DMS 273 (cell line): Measurements from ENCODE around the gene RASL10A.

ENCODE experiments used
- DNase-seq: peaks from one replicate; lab custom pipeline; 2025; ENCODE audit not compliant: unreplicated experiment; lab: John Stamatoyannopoulos, UW

RASL10A gene

DNA sequence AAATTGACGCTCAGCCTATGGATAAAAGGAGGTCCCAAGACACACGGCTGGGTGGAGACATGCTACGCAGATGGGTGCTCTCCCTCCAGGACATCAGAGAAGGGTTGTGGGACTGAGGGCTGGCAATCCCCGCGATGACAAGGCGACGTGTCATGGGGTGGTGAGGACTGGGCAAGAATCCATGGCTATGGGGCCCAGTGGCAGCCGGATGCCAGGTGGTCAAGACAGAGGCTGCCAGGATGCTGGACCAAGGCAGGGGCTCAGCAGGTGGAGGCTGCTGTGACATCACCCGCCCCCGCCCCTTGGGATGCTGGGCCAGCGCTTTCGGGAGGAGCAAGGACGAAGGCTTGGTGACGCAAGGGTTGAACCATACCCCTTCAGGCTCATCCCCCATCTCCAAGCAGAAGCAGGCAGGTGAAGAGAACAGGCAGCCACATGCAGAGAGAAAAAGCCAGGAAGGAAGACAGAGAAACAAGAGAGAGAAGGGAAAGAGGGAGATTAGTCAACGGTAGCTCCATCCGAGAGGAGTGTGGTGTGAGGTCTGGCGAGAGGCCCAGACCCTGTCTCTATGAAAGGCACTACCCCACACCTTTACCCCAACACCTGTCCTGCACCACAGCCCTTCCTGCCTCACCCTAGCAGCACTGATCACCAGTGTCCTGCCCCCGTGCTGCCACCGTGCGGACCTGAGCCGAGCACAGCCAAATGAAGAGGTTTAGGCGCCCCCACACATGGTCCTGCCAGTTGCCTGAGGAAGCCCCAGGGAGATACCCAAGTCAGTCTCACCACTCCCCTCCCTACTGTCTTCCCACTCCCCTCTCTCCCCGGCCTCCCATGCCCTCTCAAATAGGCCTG lies 24.1 kb upstream of the RASL10A start:
- no peak for DNase-seq

DNA sequence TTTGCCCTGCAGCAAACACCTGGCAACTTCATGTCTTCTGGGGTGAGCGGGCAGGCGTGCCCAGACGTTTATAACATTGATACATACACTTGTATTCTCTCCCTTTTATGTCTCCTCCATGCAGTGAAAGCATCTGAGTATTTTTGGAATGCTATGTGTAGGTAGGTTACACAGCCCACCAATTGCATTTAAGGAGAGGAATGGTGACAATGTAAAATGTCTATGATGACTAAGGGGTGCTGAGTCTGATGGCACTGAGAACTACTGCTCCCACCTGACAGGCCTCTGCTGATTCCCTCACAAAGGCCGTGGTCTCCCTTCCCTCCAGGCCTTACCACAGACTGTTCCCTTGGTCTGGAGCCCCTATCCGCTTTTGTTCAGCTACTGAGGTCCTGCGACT lies 22.9 kb upstream of the RASL10A start:
- no peak for DNase-seq

DNA sequence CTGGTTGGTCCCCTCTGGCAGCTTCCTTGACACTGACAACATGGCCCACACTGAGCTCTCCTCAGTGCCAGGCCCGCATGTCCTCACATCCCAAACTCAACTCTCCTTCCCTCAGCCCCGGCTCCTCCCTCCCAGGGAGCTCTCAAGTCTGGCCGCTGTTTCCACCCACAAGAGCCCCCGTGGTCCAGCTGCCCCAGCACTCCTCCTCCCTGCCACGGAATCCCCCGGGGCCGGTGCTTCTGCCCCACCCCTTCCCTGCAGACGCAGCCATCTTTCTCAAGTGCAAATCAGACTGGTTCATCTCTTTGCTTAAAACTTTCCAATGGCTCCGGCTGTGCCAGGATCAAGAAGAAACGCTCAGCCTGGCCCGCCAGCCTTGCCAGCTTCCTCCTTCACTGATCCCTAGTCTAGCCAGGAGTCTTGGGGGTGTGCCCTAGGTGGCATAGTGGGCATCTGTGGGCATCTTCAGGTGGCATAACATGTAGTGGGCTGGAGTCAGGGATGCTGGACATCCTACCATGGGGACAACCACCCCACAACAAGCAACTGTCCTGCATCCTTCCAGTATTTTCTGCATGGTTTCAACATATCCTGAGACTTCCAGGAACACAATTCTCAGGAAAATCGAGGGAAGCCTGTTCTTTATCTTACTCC lies 22.3 kb upstream of the RASL10A start:
- DNase-seq, result peak; percentile 16

DNA sequence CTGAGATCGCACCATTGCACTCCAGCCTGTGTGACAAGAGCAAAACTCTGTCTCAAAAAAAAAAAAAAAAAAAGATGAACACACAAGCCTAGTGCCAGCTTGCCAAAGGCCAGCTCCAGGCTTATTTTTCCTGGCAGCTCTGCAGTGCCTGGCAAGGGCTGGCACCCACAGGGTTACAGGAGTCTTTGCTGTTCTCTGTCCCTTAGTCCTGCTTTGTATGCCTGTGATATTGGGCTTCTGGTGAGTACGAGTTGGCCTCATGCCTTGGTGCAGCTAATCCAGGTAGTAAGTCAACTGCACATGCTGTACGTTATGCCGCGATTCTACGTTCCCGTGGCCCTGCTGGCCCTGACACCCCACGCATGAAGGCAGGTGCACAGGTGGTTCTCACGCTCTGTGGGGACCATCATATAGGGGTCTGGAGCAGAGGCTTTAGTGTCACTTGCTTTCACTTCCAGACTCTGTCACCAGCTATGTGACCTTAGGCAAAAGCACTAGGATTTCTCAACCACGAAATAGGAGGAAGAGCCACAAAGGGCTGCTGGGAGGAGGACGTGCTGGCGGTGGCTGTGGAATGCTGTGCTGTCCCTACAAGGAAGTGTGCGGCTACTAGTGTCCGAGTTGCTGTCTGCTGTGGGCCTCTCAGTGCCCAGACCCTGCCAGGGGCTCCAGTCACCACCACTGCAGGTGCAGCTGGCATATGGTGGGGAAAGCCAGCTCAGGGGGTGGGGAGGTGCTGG lies 21.4 kb upstream of the RASL10A start:
- no peak for DNase-seq

DNA sequence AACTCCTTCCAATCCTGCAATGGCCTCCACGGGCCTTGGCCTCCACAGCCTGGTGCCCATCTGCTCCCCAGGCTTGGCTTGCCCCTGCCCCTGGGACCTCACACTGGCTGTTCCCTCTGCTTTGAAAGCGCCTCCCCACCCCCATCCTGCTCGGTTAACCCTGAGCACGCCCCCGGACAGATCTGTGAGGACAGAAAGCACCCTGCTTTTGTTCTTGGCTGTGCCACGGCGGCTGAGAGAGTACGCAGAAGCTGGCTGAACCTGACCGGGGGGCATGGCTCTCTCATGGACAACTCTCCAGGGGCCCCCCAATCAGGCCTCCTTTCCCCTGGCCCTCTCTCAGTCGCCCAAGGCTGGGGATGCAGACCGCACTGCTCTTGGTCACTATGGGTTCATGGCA lies 20.2 kb upstream of the RASL10A start:
- no peak for DNase-seq

DNA sequence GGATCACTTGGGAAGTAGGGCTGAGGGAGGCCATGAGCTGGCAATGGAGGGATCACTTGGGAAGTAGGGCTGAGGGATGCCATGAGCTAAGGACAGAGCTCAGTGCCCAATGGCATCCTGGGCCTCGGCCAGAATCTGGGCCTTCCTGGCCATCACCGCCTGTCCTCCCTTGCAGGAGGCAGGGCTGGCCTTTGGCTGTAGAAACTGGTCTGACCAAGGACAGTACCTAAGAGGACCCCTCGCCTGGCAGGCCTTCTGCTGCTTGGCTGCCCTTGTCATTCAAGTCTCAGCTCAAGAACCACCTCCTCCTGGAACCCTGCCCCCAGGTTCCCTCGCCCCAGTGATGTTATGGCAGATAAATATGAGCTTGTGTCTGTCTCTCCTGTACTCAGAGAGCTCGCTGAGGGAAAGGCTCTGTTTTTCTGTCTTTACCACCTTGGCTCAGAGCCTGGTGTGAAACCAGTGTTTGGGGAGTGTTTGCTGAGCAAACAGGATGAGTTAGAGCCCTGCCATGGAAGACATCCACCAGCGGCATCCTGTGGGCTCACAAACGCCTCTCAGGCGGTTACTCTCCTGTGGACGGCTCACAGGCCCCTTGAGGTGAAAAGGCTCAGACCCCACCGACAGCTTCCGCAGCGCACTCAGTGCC lies 19.3 kb upstream of the RASL10A start:
- DNase-seq, result peak; percentile 8

DNA sequence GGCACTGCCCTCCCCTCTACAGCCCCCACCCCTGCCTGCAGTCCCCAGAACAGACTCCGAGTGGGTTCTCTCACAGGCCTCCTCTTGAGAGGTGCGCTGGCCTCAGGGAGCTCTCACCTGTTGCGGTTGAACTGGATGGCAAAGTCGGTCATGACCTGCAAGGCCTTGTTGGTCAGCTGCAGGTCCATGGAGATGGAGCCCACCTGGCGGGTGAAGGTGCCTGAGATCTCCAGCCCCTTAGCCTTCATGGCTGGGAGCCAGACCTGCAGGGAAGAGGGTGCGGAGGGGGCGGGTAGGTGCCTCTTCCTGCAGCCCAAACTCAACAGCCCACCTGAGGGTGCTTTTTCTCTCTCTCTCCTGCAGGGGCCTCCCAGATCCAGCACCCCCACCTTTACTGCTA lies 18.7 kb upstream of the RASL10A start:
- DNase-seq, result no peak

DNA sequence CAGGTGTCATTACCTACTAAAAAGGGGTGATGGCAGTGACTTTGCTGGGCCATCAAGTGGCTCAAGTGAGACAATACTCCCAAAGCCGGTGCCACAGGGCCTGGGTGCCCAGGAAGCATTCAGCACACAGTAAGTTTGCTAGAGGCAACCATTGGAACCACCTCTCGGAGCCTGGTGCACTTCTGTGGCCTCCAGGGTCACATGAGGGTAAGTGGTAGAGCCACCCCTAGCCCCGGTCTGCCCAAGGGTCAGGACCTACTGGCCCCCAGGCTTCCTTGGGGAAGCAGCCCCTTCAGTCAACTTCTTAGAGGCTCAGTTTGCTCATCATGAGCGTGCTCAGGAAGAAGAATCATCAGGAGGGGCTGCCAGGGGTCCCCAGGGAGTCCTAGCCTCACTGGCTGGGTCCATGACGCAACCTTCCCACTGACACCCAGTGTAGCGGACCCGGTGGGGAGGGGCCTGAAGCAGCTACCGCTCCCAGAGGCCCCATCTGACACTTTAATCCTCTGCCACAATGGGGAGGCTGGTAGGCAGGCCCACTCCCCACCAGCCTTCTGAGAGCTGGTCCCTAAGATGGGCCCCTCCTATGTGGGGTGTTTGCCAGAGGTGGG lies 17.5 kb upstream of the RASL10A start:
- no peak for DNase-seq

DNA sequence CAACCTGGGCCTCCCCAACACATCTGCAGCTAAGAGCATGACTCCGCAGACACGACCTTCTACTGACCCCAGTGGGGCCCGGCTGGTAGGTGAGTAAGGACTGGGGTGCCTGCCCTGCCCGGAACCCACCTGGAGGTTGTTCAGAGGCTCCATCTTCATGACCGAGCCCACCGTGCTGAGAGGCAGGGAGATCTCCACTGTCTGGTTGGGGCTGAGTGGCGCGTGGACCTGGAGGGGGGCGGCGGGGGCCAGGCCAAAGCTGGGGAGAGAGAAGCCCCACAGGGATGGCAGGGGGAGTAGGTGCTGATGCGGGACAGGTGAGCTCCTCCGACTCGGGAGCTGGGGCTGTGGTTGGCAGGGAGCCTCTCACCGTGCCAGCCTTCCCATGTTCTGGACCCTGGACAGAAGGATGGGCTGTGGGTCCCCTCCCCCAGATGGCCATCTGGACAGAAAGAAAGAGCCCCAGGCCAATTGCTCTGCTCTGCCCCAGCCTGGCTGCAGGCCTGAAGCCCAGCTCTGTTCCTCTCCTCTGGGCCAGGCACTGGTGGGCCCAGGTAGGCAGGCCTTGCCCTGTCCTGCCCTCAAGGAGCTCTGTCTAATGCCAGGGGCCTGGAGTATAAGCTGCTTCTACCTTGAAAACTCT lies 16.3 kb upstream of the RASL10A start:
- peak; percentile 31 for DNase-seq

DNA sequence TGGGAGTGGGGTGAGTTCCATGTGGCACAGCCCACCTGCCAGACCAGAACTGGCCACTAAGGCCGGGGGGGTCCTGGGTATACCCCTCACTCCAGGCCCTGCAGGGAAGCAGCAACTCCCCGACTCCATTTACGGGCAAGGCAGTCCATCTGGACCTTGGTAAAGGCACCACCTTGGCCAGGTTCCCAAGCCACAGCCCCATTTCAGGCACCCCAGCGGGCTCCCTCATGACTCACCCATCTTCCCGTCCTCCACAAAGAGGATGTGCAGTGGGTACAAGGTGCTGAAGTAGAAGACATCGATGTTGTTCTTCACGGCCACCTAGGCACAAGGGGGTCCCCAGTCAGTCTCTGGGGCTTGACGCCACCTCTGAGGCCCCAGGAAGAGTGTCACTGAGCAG lies 15.7 kb upstream of the RASL10A start:
- DNase-seq, result peak; percentile 59

DNA sequence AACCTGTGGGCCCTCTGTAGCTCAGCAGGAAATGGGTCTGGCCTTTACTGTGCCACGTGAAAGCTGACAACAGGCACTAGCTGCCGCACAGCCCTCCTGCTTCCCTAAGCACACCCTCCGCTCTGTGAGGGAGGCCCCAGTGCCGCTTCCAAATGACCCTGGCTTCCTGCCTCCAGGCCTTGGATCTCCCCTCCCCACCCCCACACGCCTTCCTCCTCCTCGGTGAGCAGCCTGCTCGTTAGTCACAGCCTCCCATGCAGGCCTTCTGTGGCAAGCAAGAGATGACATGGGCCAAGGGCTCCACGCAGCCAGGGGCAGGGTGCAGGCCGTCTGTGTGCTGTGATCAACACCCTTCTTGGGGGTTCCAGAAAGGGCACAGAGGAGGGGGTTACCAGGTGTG lies 15.3 kb upstream of the RASL10A start:
- peak; percentile 78 for DNase-seq

DNA sequence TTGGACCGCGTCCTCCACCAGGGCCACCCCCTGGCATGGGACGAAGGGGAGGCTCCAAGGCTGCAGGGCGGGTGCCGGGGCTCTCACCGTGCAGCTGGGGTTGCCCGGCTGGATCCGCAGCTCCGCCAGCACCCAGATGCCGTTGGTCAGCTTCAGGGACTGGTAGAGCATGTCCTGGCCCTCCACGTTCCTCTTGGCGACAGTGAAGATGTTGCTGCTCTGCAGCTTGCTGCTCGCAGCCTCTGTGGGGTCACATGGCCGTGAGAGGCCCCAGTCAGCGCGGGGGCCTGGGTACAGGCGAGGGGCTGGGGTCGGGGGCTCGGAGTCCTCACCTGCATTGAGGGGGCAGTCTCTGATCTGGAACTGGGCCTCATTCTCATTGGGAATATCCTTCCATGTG lies 14.8 kb upstream of the RASL10A start:
- DNase-seq, result no peak

DNA sequence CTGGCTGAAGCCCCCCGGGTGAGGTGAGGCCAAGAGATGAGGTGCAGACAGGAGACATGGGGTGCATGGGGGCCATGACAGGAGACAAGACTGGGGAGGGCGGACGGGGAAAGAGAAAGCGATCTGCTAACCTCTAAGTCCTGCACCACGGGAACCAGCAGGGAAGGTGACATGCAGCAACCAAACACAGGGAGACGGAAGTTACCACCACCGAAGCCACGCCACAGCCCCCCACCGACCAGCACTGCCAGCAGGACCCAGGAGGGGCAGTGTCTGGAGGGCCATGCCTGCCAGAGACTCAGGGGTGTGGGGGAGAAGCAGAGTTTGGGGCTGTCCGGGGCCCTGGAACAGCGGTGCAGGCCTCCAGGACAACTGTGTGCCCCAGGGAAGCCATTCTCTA lies 14.1 kb upstream of the RASL10A start:
- no peak for DNase-seq

DNA sequence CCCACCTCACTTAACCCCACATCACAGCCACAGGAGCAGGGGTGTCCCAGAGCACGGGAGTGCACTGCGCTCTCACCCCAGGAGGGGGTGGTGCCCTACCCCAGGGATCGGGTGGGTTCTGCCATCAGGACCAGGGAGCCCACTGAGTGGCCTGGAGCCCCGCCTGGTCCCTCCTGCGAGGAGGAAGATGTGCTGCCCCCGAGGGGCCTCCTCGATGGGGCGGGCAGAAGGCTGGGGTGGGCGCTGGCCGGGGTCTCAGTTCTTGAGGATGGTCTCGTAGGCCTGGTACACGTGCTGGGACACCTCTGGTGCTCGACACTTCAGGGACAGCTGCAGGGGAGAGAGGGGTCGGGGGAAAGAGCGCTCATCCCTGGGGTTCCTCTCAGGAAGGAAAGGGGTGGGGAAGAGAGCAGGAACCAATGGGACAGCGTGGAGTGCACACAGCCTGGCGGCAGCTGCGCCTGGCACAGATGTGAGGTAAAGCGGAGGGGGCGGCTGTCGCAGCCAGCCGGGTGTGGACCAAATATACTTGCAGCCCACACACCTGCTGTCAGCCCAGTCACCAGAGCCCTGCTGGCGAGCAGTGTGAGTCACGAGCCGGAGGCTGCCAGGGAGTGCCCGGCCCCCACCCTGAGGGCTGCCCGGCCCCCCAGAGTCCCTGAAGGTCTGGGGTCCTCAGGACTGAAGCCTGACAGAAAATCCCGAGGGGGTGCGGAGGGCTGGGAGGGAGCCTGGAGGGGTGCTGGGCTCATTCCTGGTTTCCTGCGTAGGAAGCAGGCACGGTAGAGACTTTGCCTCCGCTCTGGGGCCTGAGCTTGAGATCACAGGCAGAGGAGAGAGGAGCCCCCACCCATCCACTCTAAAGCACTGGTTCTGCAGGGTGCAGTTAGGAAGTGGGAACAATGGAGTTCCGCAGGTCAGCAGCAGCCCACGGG lies 13.3 kb upstream of the RASL10A start:
- peak; percentile 94 for DNase-seq

DNA sequence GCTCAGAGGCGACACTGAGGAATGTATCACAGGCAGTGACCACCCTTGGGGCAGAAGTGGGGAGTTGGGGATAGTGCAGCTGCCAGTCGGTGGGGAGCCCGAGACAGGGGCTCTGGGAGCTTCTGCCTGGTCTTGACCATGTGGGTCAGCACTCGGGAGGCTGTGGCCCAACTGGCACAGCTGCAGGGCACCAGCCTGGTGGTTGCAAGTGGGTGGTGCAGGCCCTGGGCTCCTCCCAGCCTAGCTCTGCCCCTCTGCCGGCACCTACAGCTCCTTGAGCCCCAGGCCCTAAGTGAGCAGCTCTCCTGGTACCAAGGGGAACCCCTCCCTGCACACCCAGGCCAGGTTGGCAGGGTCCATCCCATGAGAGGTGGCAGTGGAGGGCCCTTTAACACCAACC lies 12.6 kb upstream of the RASL10A start:
- DNase-seq, result peak; percentile 44

DNA sequence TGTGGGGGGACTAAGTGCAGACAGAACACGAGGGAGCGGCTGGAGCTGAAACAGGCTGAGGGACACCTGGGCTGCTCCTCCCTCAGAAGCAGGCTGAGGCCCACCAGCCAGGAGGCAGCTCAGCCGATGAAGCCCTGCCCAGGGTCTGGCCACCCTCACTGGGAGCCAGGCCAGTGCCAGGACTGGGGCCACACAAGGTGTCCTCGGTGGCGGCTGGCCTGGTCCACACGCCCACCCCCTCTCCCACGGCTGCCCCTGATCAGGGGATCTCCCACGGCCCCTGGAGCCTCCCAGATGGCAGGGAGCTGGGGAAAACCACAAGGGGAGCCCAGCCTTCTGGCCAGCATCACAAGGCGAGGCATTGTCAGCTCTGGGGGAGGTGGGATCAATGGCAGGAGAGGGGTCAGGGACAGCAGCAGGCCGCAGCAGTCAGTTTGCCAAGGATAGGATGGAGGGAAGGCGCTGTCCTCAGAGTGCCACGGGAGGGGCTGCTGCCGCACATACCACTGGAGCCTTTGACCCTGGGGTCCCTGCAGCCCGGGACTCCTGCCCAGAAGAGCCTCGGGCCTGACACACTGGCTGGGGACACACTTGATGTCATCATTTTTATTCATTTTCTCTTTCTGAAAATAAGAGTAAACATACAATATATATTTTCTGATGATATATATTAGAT lies 11.7 kb upstream of the RASL10A start:
- no peak for DNase-seq

DNA sequence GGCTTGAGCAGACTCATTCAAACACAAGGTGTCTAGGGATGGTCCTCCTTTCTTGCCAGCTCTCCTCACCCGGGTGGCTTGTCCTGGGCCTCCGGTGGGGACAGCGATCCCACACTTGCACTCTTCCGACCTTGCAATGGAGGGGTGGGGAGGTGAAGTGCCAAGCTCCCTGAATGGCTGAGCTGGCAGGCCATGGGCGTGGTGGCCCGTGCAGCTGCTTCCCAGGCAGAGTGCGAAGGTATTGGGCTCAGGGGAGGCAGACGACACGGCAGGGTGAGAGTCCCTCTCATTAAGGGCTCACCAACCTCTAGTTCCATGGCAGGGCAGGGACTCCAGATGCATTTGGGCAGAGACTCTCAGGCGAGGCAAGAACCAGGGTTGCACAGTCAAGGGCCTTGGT lies 11.0 kb upstream of the RASL10A start:
- no peak for DNase-seq

DNA sequence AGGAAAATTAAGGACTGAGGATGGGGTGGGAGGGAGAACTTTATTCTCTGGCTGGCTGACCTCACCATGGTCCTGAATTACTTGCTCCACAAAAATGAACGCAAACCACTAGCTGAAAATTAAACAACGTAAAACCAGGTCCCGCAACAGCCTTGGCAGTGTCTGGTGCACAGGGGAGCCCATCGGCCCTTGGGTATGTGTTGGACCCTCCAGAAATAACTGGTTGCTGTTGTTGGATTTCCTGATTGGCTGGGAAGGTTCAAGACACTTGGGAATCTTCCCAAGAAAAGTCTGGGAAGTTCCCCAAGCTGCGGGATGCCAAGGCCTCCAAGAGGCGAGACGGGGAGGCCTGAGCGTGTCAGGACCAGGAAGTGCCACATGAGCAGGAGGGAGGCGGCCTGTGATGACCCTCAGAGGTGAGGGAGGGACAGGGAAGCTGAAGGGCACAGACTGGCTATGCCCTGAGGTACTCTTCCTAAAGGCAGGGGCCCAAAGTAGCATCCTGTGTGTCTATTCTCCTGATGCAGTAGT lies 10.4 kb upstream of the RASL10A start:
- no peak for DNase-seq

DNA sequence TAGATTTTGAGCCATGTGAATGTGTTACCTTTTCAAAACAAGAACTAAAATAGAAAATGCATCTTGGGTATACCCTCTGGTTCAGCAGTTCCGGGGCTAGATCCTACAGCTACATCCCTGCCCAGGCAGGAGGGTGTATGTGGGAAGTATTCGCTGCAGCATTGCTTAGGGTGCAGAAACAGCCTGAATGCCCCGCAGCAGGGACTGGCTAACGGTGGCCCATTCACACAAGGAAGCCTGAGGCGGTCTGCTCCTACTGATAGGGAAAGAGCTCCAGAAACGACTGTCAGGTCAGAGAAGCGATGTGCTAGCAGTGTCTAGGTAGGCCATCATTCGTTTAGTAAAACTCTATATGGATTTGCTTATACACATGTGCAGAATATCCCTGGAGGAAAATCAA lies 9.9 kb upstream of the RASL10A start:
- no peak for DNase-seq
